HG03103 (cell line): ENCODE data around the gene CYP26B1.

Source experiments
- ATAC-seq: cut with Tn5 transposase; IDR thresholded peaks from one replicate; pipeline ENCODE4 v1.9.1; 2021; ENCODE audit warnings: low read depth; ENCODE audit not compliant: unreplicated experiment

CYP26B1 gene

DNA sequence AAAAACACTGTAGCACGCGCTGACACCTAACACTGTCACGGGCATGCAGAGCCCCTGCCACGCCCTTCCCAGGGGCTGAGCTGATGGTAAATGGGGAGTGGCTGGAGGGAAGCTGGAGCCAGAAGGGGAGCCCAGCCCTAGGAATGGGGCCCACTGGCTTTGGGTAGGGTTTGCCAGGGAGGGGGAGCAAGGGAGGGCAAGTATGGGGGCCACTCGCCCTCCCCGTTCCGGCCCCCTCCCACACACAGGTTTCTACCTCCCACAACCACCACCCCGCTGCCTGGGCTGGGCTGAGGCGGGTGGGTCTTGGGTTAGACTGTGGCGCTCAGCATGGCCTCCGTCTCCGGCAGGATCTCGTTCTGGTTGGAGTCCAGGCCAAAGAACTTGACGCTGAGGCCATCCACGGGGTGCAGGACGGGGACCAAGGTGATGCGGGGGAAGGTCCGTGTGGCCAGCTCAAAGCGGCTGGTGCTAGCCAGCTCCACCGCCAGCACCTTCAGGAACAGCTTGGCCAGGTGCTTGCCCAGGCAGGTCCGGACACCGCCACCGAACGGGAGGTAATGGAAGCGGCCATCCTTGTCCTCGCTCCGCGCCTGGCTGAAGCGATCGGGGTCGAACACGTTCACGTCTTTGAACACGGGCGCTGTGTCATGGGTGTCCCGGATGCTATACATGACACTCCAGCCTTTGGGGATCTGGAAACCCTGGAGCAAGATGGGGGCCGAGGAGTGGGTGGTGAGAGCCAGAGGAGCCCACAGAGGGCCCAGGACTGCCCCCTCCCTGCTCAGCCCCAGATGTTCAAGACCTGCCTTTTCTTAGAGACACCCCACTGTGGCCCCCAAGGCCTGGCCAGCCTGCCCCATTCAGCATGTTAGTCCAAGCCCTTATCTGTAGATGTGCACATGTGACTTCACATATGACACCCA is 15.5 kb downstream of the CYP26B1 start:
- ATAC-seq, result no peak

DNA sequence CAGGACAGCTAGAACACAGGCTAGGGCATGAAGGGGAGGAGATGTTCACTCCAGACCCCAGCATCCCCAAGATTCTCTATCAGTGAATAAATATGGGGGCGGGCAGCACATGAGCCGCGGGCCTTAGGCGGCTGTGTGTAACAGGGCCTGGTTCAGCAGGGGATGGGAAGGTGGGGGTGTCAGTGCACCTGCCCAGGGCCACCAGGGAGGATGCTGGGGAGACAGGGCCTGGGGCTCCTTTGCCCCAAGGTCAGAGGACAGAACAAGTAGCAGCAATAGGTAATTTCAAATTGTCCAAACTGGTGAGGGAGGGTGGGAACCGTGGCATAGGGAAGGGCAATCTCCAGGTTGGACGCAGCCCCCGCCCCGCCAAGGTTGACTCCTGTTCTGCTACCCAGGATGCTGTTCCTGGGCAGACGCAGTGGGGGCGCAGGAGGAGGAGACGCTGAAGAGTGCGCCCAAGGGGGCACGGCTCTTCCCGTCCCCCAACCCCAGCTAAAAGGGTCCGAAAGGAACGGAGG is 16.2 kb downstream of the CYP26B1 start:
- ATAC-seq, result no peak

DNA sequence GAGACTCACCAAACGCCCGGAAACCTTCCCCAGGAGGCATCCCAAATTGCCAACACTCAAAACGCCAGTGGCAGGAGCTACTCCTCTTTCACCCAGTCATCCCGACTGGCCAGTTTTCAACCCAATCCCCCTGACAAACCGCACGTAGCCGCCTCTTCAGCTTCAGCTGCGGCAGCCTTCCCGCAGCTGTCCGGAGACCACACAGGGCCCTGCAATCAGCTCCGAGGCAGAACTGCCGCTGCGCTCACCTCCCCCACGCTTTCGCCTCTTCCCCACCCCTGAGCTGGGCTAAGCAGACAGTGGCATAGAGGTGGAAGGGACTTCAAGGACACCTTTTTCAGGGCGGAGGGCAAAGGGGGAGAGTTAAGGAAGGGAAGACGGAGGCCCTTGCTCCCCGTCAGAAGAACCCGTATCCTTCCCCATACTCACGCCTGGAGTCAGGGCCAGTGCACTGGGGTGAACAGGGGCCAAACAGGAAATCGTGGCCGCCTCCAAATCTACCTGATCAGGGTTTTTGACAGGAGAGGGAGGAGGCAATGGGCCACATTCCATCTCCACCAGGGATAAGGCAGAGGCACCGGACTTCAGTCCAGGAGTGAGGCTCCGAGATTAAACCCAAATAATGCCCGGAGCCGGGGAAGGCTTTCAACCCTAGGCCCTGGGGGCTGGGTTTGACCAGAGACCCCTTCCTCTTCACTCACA is 16.9 kb downstream of the CYP26B1 start:
- ATAC-seq, result no peak

DNA sequence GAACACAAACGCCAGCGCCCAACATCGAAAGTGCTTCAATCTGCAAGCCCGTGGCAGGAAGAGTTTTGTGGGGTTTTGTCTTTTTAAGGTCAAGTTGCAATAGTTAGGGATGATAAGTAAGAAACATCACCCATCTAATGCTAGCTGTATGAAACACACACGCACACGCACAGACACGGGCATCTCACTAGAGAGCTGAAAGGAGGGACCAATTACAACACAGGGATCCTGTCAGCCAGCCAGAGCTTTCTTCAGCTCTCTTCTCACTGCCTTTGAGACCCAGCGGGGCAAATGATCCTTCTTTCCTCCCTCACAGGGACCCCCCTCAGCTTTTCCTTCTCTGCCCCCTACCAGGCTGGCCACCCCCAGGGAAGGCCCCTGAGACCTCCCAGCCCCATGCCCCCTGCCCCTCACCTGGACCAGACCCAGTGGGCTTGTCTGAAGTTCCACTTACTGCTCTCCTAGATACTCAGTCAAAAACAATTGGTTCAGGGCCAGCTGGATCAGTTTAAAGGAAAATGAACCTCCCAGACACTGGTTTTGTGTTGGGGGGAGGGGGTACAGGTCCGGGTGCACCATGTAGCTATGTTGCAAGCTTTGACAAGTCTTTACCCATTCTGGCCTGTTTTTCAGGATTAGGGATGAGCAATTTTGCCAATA is 17.9 kb downstream of the CYP26B1 start:
- no peak for ATAC-seq

DNA sequence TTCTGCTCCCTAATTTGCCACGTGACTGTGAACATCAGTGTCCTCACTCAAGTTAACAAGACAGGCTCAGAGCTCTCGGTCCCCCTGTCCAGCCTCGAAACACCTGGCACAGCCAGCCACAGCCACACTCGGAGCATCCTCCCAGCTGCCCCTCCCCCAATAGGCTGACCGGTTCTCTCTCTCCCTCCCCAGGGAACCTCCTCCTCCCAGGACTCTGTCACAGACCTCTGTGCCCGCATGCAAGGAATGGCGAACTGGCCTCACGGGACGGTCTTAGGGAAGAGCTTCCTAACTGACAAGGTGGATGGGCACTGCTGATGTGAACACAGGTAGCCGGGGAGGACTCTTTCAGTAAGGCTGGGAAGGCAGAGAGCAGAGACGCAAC is 18.8 kb downstream of the CYP26B1 start:
- no peak for ATAC-seq

DNA sequence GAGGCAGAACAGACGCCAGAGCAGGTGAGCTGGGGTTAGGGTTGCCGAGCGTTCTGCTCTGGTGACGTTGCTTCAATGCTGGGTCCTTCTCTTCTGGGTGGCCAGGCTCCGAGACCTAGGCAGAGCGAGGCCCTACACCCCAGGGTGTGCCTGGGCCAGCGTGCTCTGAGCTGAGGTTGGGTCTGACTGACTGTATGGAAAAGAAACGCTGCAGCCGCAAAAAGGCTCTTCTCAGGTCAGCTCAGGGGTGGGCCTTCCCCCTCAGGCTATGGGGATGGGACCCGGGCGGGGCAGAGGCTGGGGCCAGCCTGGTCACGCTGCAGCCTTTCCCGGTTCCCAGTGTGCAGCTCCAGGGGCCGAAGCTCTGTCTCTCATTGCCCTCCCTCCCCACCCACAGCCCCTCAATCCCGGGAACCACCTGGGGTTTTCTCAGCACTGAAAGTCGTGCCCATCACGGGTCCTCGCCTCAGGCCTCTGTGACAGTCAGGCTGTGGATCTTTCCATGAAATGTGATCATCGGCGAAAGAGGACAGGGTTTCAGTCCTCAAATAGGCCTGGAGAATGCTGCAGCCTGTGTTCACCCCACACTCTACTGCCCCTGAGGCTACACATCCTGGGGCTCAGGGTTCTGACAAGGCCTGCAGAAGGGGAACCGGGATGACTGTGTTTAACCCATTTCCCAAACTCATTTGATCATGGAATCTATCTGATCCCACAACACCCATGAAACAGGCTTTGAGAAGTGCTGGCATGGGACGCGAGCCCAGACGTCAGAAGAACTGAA is 19.4 kb downstream of the CYP26B1 start:
- no peak for ATAC-seq

DNA sequence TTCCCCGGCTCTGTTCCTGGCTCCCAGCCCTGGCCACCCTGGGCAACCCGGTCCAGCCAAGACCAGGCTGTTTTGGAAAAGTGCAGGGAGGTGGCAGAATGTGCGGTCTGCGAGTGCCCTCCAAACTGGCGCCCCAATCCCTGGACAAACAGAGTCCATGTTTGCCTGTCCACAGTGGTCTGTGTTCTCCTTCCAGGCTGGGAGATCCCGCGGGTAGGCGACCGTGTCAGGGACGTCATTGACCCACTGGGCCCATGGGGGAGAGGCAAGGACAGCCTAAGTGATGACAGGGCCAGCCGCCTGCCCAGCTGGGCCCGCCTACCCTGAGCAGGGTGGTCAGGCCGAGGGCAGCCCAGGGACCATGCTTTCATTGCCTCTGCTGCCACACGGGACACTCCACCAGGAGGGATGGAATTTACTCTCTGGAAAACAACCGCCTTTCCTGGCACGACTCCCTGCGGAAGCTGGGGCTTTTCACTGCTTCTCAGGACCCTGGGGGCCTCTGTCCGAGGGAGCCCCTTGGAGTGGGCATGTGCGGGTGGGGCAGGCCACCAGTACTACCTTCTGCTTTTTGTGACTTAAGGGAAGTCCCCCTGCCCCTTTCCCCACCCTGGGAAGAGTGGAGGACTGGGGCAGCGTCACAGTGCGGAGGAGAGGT is 20.1 kb downstream of the CYP26B1 start:
- no peak for ATAC-seq

DNA sequence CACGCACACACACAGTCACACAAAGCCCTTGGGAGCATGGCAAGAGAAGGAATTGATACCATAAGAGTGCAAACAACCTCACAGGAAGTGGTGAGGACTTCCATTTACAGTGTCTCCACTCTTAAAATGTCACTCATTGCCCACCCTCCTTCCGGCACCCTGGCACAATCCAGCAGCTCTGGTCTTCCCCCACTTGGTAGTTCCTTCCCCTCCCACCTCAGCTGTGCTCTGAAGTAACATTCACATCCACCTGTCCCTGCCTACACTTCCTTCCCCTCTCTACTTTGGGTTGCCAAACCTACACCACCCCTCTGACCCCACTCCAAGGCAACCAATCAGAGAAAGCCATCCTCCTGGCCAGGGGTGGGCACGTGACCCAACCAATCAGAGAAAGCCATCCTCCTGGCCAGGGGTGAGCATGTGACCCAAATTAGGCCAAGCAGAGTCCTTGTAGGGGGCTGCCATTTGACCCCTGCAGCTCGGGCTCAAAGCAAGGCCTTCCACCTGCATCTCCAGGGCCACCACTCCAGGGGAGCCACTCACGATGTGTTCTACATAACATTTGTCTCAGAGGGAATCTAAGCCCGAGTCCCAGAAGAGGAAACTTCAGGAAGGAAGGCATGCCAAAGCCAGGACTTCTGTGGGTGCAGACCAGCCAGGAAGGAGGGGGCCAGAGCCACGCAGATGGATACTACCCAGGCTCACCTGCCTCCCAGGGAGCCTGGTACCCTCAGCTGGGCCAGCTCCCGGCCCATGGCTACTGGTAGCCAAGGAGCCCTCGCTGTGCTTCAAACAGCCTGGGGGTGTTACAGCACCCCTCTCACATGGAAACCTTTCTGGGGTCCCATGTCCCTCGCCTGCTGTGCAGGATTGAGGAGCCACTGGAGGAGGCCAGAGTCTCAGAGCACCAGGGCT is 21.2 kb downstream of the CYP26B1 start:
- no peak for ATAC-seq

DNA sequence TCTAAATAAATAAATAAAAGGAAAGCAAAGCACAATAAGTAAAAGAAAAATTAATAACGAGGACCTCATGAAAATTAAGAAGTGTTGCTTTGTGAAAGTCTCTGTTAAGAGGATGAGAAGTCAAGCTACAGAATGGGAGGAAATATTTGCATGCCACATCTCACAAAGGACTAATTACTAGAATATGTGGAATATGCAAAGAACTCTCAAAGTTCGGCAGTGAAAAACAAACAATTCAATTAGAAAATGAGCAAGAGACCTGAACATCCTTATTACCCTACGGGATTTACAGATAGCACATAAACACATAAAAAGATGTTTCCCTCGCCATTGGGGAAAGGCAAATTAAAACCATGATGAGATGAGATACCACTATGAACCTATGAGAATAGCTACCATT is 23.3 kb downstream of the CYP26B1 start:
- ATAC-seq, result no peak

DNA sequence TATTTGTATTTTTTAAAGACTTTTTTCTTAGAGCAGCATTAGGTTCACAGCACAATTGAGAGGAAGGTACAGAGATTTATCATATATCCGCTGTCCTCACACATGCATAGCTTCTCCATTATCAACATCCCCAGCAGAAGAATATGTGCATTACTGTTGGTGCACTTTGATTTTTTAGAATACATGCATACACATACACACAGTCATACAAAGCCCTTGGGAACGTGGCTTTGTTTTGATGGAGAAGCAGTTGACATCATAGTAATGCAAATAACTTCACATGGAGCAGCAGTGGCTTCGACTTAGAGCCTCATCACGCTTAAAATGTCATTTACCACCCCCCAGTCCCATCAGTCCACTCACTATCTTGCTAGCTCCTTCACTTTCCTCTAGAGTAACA is 26.5 kb downstream of the CYP26B1 start:
- no peak for ATAC-seq

DNA sequence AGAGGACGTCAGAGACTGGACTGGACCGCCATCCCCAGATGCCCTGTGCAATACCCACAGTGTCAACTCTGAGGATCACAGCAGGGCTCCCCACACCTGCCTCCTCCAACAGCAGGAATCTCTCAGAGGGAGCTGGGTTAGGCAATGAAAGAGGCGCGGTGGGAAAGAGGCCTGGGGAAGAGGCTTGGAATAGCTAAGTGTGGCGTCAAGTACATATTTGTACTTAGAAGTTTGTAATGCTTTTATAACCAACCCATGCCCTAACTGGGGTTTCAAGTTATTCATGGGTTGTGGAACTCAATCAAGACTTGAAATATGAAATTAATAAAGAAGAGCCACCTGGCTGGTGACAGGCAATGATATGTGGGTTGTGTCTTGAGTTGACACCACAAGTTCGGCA is 28.7 kb downstream of the CYP26B1 start:
- no peak for ATAC-seq

DNA sequence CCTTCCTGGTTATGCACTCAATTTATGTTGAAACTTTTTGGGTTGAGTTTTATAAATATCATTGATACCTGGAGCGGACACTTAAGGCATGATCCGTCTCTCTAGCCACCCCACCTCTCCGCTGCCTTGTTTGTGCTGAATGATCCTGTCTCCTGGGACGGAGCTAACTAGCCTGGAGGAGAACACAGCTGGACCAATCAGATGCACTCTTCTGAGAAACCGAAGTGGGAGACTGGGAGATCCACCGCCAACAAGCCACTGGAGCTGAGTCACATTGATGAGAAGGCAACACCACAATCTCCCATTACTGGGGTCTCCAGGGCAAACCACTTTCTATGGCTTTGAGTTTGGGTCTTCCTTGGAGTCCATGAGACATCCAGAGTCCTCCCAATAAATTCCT is 29.3 kb downstream of the CYP26B1 start:
- no peak for ATAC-seq

DNA sequence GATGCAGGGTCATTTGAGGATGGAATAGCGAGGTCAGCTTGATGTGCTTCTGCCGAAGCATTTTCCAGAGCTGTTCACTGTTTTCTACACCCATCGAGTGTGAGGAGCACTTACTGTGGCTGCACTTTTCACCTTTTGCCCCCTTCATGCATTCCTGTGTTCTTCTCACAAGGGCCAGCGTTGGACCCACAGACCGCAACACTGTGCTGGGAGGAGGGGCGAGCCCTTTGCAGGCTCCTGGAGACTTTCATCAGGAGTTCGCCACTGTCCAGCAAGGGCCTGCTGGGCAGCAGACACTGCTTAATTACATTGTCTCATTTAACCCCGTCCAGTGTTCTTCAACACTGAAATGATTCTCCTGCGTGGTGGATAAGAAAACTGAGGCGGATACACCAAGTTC is 29.9 kb downstream of the CYP26B1 start:
- no peak for ATAC-seq

DNA sequence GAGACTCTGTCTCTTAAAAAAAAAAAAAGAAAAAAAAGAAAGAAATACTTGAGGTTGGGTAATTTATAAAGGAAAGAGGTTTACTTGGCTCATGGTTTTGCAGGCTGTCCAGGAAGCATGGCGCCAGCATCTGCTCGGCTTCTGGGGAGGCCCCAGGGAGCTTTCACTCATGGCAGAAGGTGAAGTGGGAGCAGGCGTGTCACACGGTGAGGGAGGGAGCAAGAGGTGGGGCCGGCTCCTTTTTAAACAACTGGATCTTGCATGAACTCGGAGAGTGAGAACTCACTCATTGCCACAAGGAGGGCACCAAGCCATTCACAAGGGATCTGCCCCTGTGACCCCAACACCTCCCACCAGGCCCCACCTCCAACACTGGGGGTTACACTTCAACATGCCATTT is 30.6 kb downstream of the CYP26B1 start:
- no peak for ATAC-seq

DNA sequence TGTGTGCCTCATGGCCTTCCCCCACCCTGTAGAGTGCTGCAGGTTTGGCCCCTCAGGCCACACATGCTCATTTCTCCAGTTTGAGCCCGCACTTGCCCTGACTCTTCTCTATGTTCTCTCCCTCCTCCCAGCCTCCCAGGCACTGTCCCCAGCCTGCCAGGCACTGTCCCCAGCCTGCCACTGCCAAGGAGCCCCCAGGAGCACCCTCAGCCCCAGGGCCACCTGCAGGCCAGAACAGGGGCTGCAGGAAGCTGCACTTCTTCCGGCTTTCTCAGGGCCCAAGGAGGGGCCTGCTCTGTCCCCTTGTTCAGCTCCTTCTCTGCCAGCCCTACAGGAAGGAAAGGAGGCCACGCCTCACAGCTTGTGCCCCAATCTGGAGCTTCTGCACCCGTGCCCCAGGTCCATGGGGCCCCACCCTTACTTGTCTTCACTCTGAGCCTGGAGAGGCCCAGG is 31.6 kb downstream of the CYP26B1 start:
- peak; percentile 65 for ATAC-seq

DNA sequence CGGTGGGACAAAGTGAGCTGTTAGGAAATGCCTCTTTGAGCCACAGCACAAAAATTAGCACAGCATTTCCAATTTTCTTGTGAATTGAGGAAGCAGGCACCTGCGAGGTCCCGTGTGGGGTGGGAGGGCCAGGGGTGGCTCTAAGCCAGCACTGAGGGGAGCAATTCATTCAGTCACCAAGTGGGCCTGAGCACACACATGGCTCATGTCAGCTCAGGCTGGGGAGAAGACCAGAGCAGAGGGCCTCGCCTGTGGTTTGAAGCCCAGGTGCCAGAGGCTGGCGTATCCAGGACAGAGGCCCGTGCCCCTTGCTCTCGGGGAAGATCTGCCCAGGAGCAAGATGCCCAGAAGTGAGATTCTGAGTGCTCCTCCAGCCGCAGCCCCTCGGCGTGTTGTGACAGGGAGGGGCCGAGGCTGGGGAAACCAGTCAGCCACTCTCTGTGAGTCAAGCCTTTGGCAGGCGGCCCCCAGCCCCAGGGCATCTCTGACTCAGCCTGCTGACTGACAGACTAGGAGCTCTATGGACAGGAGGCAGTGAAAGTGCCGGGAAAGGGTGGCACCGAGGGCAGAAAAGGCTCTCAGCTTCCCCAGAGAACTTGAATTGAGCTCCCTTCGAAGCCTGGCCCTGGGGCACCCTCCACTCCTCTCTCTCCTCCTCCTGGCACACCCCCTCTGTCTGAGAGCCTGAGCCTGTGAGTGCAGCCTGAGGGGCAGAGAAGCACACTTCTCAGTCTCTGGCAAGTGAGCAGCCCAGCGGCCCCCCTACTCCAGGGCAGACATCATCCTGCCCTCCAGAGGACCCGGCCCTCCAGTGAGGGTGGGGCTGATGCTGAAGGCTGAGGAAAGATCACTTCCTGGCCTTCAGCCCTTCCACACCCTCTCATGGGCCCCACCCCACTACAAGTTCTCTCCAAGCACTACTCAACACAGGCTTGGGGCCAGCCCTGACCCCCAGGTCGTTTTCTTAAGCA is 32.3 kb downstream of the CYP26B1 start:
- ATAC-seq, result no peak

DNA sequence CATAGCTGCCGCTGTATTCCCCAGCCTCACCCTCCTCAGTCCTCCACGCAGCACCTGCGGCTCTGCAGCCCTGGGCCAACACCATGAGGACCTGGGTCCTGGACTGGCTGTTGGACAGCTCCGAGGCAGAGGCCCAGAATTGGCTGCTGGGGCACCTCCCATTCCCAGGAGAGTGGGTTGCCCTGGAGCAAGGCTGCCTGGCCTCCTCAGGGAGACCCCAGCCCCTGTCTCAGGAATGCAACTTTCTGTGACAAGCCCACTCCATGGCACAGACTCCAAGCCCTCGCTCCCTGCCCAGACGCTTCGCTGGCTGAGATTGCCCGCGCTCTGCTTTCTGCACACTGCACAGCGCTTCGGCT is 33.0 kb downstream of the CYP26B1 start:
- no peak for ATAC-seq
